ENCODE data around the gene IFNA17. TPM values are rescaled to one million over a fixed set of nuclear protein-coding genes. Genes with fewer than 3 reads are reported as not detected.
"Not testable (repeated sequence)": the region's sequence is repeated elsewhere in the genome, so short reads cannot be mapped to it uniquely, and the experiment has no call there.

IFNA17 gene
- polyA plus RNA-seq, 1 experiment, result not detected

- DNase-seq (ENCODE audit: low read depth, low spot score); H3K27ac ChIP-seq (ENCODE audit: low read depth, low read length); H3K27me3 ChIP-seq (ENCODE audit: control insufficient read depth, insufficient read depth, low read length); H3K9me3 ChIP-seq (ENCODE audit: control insufficient read depth, insufficient read depth, low read length); POLR2A ChIA-PET; H3K4me3 ChIP-seq (ENCODE audit: low read depth, low read length): not testable (repeated sequence)
- CTCF ChIA-PET, result interaction anchor here (0.6 to 1.4 kb wide), 6 partner anchors 9 to 1941 kb away, joined by 3 to 8 read pairs (median 4); no protein-coding TSS in a partner anchor
- peak; percentile 45 for TF ChIP-seq CTCF (IDR thresholded peaks at IDR 0.05; ENCODE audit: low read depth, low read length)
These were observed 44.9 kb downstream of the IFNA17 start for GRCh38 chr9:21182810-21183736.

Other genes with a start within 250 kb of the IFNA17 start
- 8.5 and 12.1 TPM in 2 replicates for gene HACD4, start 196.6 kb downstream of the IFNA17 start, polyA plus RNA-seq (2011; rRNA removed)
- gene IFNB1, start 150.3 kb downstream of the IFNA17 start, polyA plus RNA-seq (2011; rRNA removed), result not detected in 2 replicates
- gene IFNW1, start 86.4 kb downstream of the IFNA17 start, polyA plus RNA-seq (2011; rRNA removed), result not detected in 2 replicates
- not detected in 2 replicates for gene IFNA21, start 61.6 kb downstream of the IFNA17 start, polyA plus RNA-seq (2011; rRNA removed)
- gene IFNA4, start 40.6 kb downstream of the IFNA17 start, polyA plus RNA-seq (2011; rRNA removed), result not detected in 2 replicates
- gene IFNA7, start 26.0 kb downstream of the IFNA17 start, polyA plus RNA-seq (2011; rRNA removed), result not detected in 2 replicates
- not detected in 2 replicates for gene IFNA10, start 21.1 kb downstream of the IFNA17 start, polyA plus RNA-seq (2011; rRNA removed)
- gene IFNA16, start 10.9 kb downstream of the IFNA17 start, polyA plus RNA-seq (2011; rRNA removed), result not detected in 2 replicates
- gene IFNA14, start 11.8 kb upstream of the IFNA17 start, polyA plus RNA-seq (2011; rRNA removed), result not detected in 2 replicates
- not detected in 2 replicates for gene IFNA5, start 77.1 kb upstream of the IFNA17 start, polyA plus RNA-seq (2011; rRNA removed)
- gene KLHL9, start 107.2 kb upstream of the IFNA17 start, polyA plus RNA-seq (2011; rRNA removed), result 32.4 and 42.2 TPM in 2 replicates
- not detected in 2 replicates for gene IFNA6, start 122.7 kb upstream of the IFNA17 start, polyA plus RNA-seq (2011; rRNA removed)
- not detected in 2 replicates for gene IFNA13, start 139.8 kb upstream of the IFNA17 start, polyA plus RNA-seq (2011; rRNA removed)
- not detected in 2 replicates for gene IFNA2, start 157.2 kb upstream of the IFNA17 start, polyA plus RNA-seq (2011; rRNA removed)
- gene IFNA8, start 180.9 kb upstream of the IFNA17 start, polyA plus RNA-seq (2011; rRNA removed), result not detected in 2 replicates
- gene IFNA1, start 212.2 kb upstream of the IFNA17 start, polyA plus RNA-seq (2011; rRNA removed), result not detected in 2 replicates

Data from AG04450 (cell line).